PFSK-1 (cell line): Measurements from ENCODE around the gene MAFB.

ENCODE experiments used
- FOXP2 ChIP-seq: optimal IDR thresholded peaks from 2 replicates; pipeline ENCODE3; 2011; ENCODE audit warnings: borderline replicate concordance, control low read depth, inconsistent platforms; ENCODE audit not compliant: insufficient read depth; ENCODE audit errors: extremely low read length, extremely low read depth
- POLR2AphosphoS5 ChIP-seq: IDR thresholded peaks from 2 replicates; pipeline ENCODE4 v1.6.1; 2012; ENCODE audit warnings: low read depth, mild to moderate bottlenecking, control low read depth, low read length, moderate library complexity
- REST ChIP-seq, 2 experiments: IDR thresholded peaks; 2 replicates each; pipeline versions ENCODE4 v1.6.1 to v1.8.0; 2011 to 2012; ENCODE audit warnings: low read depth in 2 of 2, low read length in 2 of 2, control low read depth in 1 of 2, inconsistent platforms in 1 of 2, mild to moderate bottlenecking in 1 of 2, moderate library complexity in 1 of 2; ENCODE audit not compliant: insufficient read depth in 1 of 2
- SIN3A ChIP-seq: IDR thresholded peaks from 2 replicates; pipeline ENCODE4 v1.6.1; 2012; ENCODE audit warnings: mild to moderate bottlenecking, low read length, moderate library complexity, borderline replicate concordance; ENCODE audit not compliant: insufficient read depth
- TAF1 ChIP-seq: IDR thresholded peaks from 2 replicates; pipeline ENCODE4 v1.6.1; 2012; ENCODE audit warnings: low read length, control low read depth, borderline replicate concordance; ENCODE audit not compliant: insufficient read depth

The MAFB gene

GRCh38 chr20:40666336-40666735 lies 22.7 kb downstream of the MAFB start:
- TF ChIP-seq SIN3A (no peak), TAF1 (no peak), REST (IDR thresholded peaks at IDR 0.05; ENCODE audit: insufficient read depth in 1 of 2, low read depth in 2 of 2, low read length in 2 of 2) (no peak), POLR2AphosphoS5 (no peak), FOXP2 (no peak)

- TF ChIP-seq SIN3A (no peak), POLR2AphosphoS5 (no peak), TAF1 (no peak), FOXP2 (no peak), REST (IDR thresholded peaks at IDR 0.05; ENCODE audit: insufficient read depth in 1 of 2, low read depth in 2 of 2, low read length in 2 of 2) (no peak)
Observed at GRCh38 chr20:40664891-40665290, 24.1 kb downstream of the MAFB start.

GRCh38 chr20:40663991-40664880 lies 24.8 kb downstream of the MAFB start:
- no peak for TF ChIP-seq TAF1

GRCh38 chr20:40663304-40663790 lies 25.7 kb downstream of the MAFB start:
- TF ChIP-seq REST (IDR thresholded peaks at IDR 0.05; ENCODE audit: insufficient read depth in 1 of 2, low read depth in 2 of 2, low read length in 2 of 2) (no peak), POLR2AphosphoS5 (no peak), FOXP2 (no peak), SIN3A (no peak), TAF1 (no peak)

- TF ChIP-seq POLR2AphosphoS5 (no peak), REST (IDR thresholded peaks at IDR 0.05; ENCODE audit: insufficient read depth in 1 of 2, low read depth in 2 of 2, low read length in 2 of 2) (no peak), FOXP2 (no peak), TAF1 (no peak), SIN3A (no peak)
Observed at GRCh38 chr20:40659567-40659966, 29.5 kb downstream of the MAFB start.
